Suprapubic skin (tissue), 3 donors: ENCODE data around the gene PRDM11.

Source experiments
- CTCF ChIP-seq, 2 donors: fragments of 200-600 bp in 1 of 2; fragments of 450-650 bp in 1 of 2; sonication (generic) in 1 of 2; IDR thresholded peaks; one replicate each; pipeline ENCODE4 v1.5.1; 2016 to 2019; ENCODE audit warnings: antibody characterized with exemption in 2 of 2, mild to moderate bottlenecking in 1 of 2, moderate library complexity in 1 of 2
- POLR2A ChIP-seq, 2 donors: fragments of 450-650 bp; IDR thresholded peaks; one replicate each; pipeline ENCODE4 v1.6.1; 2017; ENCODE audit warnings: antibody characterized with exemption in 2 of 2, mild to moderate bottlenecking in 2 of 2, moderate library complexity in 2 of 2

- TF ChIP-seq CTCF (IDR thresholded peaks at IDR 0.05): no peak
- TF ChIP-seq POLR2A (IDR thresholded peaks at IDR 0.05): no peak
Measured at GRCh38 chr11:45108070-45109064, 38.1 kb upstream of the PRDM11 start.
